HG03175 (cell line): ENCODE measurements around the gene TMC7.

Experiments used
- ATAC-seq: cut with Tn5 transposase; IDR thresholded peaks from one replicate; pipeline ENCODE4 v1.9.1; 2021; ENCODE audit warnings: mild to moderate bottlenecking, moderate library complexity; ENCODE audit not compliant: unreplicated experiment

The TMC7 gene

DNA sequence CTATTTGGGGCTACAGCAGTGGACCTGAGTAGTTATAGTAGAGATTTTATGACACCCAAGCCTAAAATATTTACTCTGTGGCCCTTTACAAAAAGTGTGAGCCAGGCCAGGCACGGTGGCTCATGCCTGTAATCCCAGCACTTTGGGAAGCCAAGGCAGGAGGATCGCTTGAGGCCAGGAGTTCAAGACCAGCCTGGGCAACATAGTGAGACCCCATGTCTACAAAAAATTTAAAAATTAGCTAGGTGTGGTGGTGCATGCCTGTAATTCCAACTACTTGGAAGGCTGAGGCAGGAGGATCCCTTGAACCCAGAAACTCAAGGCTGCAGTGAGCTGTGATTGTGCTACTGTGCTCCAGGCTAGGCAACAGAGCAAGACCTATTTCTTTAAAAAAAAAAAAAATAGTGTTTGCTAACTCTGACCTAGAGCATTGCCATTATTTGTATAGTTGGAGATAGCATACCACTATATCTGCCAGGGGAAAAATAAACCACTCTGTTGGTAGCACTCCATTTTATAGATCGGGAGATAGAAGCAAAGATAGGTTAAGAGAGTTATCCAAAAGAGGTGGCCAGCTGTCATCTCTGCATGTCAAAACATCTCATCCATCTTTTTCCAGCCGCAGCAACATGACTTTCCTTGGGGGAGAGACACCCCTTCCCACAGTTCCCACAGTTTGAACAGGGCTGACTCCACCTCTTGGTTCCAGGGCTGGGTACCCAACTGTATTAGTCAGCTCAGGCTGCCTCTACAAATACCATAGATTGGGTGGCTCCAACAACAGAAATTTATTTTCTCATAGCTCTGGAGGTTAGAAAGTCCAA is 127.0 kb downstream of the TMC7 start:
- no peak for ATAC-seq

DNA sequence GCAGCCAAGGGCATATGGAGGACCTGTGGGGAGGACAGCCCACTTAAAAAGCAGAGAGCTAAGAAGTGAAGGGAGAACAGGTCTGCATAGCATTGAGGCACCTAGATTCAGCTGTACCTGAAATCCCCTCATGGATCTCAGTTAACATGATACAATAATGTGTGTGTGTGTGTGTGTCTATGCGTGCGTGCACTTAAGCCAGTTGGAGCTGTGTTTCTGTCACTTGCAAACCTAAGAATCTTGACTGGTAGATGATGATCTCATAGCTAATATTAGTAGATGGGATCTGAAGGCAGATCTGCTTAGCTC is 128.3 kb downstream of the TMC7 start:
- ATAC-seq: no peak
